ENCODE data around the gene LPAR6. TPM values are rescaled to one million over a fixed set of nuclear protein-coding genes. Genes with fewer than 3 reads are reported as not detected.

The LPAR6 gene
- total RNA-seq, 1 experiment from 2014 or later, result 3.9 TPM

DNA sequence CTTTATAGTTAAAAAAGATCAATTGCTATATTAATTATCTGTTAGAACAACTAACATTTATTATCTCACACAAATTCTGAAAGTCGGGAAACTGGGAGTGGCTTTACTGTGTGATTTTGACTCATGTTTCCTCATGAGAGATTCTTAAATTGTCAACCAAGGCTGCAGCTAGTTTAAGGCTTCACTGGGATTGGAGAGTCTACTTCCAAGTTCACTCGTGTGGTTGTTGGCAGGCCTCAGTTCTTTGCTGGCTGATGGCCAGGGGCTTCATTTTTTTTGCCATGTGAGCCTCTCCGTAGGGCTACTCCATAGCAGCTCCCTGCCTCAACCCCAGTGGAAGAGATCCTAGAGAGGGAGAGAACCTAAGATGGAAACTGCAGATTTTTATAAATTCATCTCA, 24.5 kb upstream of the LPAR6 start:
- no peaks in the 10 kb centered on the region for H3K36me3 Mint-ChIP-seq
- no peak for DNase-seq (ENCODE audit: low spot score)
- POLR2A ChIA-PET, result no interaction called here
- CTCF ChIA-PET, result no interaction called here
- H3K9me3 Mint-ChIP-seq, result no peaks in the 10 kb centered on the region
- H3K27ac Mint-ChIP-seq, result no peak overlapping the region
- peaks cover under 1% of the 10 kb centered on the region; the same call in 1 of the 2 replicates for H3K4me1 Mint-ChIP-seq
- no peak for ATAC-seq
- H3K27me3 Mint-ChIP-seq (ENCODE audit: low read depth), result no peaks in the 10 kb centered on the region
- no peak overlapping the region for H3K4me3 Mint-ChIP-seq
- no peak for TF ChIP-seq SP1 (CRISPR knock-in tag; conservative IDR thresholded peaks at IDR 0.05)

DNA sequence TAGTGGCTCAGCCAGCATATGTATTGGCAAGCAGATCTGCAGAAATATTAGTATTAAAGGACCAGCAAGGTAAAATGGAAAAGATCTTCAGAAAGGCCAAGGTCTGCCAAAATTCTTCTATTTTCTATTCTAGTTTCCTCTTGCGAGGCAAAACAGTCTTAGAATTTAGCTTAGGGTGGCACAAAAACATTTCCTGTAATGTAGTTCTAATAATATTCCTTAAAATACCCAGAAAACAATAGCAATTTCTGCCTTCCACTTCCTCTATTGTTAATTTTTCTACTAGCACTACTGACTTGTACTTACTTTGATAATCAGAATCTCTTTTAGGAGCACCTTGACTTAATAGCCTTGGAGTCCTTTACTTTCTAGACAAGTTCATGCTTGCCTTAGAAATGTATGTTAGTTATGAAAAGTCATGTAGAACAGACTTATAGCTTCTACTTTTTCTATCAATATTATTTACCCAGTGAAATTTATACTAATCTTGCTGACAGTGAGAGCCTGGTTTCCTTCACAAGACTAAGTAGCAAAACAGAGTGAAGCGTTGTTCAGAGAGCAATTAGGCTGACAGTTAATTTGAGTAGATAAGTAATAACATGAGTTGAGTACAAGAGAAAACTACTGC, 23.9 kb upstream of the LPAR6 start:
- Mint-ChIP-seq H3K36me3 (no peaks in the 10 kb centered on the region), H3K27ac (no peak overlapping the region), H3K4me1 (peaks cover 3% of the 10 kb centered on the region; the same call in 1 of the 2 replicates), H3K4me3 (no peak overlapping the region), H3K27me3 (ENCODE audit: low read depth) (no peaks in the 10 kb centered on the region), H3K9me3 (no peaks in the 10 kb centered on the region)
- TF ChIP-seq, protein P1, sequence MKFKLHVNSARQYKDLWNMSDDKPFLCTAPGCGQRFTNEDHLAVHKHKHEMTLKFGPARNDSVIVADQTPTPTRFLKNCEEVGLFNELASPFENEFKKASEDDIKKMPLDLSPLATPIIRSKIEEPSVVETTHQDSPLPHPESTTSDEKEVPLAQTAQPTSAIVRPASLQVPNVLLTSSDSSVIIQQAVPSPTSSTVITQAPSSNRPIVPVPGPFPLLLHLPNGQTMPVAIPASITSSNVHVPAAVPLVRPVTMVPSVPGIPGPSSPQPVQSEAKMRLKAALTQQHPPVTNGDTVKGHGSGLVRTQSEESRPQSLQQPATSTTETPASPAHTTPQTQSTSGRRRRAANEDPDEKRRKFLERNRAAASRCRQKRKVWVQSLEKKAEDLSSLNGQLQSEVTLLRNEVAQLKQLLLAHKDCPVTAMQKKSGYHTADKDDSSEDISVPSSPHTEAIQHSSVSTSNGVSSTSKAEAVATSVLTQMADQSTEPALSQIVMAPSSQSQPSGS (CRISPR knock-in tag; IDR thresholded peaks at IDR 0.05; ENCODE audit: borderline replicate concordance, low read depth), result no peak
- no peak for TF ChIP-seq SP1 (CRISPR knock-in tag; conservative IDR thresholded peaks at IDR 0.05)
- CTCF ChIA-PET, result no interaction called here
- ATAC-seq (no peak), DNase-seq (ENCODE audit: low spot score) (no peak)
- POLR2A ChIA-PET, result no interaction called here

DNA sequence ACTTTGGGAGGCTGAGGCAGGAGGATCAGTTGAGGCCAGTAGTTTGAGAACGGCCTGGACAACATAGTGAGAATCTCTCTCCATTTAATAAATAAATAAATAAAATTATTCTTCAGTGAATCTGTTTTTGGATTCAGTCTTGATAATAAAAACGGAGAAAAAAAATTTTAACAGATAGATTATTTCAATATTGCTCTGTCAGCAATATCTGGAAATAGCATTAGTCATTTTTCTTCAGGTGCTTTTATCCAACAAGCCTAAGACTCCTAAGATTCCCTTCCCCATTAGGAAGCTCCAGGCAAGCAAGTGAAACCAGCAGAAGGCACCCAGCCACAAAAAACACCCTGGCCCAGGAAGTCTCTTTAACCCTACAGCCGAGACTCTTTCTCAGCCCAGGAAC, 21.3 kb upstream of the LPAR6 start:
- Mint-ChIP-seq H3K4me1 (peaks cover 6% of the 10 kb centered on the region; the same call in 1 of the 2 replicates), H3K36me3 (no peaks in the 10 kb centered on the region), H3K27ac (no peak overlapping the region), H3K9me3 (no peaks in the 10 kb centered on the region), H3K27me3 (ENCODE audit: low read depth) (no peaks in the 10 kb centered on the region), H3K4me3 (no peak overlapping the region)
- TF ChIP-seq, protein P2, sequence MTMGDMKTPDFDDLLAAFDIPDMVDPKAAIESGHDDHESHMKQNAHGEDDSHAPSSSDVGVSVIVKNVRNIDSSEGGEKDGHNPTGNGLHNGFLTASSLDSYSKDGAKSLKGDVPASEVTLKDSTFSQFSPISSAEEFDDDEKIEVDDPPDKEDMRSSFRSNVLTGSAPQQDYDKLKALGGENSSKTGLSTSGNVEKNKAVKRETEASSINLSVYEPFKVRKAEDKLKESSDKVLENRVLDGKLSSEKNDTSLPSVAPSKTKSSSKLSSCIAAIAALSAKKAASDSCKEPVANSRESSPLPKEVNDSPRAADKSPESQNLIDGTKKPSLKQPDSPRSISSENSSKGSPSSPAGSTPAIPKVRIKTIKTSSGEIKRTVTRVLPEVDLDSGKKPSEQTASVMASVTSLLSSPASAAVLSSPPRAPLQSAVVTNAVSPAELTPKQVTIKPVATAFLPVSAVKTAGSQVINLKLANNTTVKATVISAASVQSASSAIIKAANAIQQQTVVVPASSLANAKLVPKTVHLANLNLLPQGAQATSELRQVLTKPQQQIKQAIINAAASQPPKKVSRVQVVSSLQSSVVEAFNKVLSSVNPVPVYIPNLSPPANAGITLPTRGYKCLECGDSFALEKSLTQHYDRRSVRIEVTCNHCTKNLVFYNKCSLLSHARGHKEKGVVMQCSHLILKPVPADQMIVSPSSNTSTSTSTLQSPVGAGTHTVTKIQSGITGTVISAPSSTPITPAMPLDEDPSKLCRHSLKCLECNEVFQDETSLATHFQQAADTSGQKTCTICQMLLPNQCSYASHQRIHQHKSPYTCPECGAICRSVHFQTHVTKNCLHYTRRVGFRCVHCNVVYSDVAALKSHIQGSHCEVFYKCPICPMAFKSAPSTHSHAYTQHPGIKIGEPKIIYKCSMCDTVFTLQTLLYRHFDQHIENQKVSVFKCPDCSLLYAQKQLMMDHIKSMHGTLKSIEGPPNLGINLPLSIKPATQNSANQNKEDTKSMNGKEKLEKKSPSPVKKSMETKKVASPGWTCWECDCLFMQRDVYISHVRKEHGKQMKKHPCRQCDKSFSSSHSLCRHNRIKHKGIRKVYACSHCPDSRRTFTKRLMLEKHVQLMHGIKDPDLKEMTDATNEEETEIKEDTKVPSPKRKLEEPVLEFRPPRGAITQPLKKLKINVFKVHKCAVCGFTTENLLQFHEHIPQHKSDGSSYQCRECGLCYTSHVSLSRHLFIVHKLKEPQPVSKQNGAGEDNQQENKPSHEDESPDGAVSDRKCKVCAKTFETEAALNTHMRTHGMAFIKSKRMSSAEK (CRISPR knock-in tag; IDR thresholded peaks at IDR 0.05; ENCODE audit: borderline replicate concordance), result no peak
- TF ChIP-seq, protein P3, sequence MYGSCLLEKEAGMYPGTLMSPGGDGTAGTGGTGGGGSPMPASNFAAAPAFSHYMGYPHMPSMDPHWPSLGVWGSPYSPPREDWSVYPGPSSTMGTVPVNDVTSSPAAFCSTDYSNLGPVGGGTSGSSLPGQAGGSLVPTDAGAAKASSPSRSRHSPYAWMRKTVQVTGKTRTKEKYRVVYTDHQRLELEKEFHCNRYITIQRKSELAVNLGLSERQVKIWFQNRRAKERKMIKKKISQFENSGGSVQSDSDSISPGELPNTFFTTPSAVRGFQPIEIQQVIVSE (CRISPR knock-in tag; IDR thresholded peaks at IDR 0.05; ENCODE audit: borderline replicate concordance), result no peak
- no peak for TF ChIP-seq KAT7 (CRISPR knock-in tag; IDR thresholded peaks at IDR 0.05; ENCODE audit: borderline replicate concordance)
- TF ChIP-seq, protein P4, sequence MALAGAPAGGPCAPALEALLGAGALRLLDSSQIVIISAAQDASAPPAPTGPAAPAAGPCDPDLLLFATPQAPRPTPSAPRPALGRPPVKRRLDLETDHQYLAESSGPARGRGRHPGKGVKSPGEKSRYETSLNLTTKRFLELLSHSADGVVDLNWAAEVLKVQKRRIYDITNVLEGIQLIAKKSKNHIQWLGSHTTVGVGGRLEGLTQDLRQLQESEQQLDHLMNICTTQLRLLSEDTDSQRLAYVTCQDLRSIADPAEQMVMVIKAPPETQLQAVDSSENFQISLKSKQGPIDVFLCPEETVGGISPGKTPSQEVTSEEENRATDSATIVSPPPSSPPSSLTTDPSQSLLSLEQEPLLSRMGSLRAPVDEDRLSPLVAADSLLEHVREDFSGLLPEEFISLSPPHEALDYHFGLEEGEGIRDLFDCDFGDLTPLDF (CRISPR knock-in tag; IDR thresholded peaks at IDR 0.05), result no peak
- TF ChIP-seq ZNF396 (CRISPR knock-in tag; IDR thresholded peaks at IDR 0.05; ENCODE audit: borderline replicate concordance), result no peak
- ChIA-PET POLR2A (no interaction called here), CTCF (no interaction called here)
- DNase-seq (ENCODE audit: low spot score), result no peak
- no peak for ATAC-seq

DNA sequence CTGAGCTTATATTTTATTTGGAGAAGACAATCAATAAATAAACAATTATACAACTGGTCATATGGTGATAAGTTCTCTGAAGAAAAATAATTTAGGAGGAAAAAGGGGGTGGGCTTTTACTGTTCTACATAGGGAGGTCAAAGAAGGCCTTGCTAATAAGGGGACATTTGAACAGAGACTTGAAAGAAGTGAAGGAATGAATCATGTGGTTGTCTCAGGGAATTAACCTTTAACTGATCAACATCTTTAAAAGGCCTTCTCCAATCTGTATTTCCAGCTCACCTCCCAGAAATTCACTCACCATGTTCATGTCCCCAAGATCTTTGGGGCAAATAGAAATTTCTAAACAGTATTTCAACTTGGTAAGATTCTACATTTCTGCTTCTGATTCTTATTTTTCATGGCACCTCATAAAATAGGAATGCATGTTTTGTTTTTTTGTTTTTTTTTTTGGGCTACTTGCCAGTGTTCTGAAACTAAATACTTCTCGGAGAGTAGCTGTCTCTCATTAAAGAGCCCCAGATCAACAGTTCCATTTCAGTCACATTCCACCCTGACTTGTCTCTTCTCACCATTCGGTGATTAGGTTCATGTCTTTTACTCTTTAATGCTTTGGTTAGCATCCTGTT, 19.2 kb upstream of the LPAR6 start:
- ATAC-seq (no peak), DNase-seq (ENCODE audit: low spot score) (no peak)
- Mint-ChIP-seq H3K9me3 (no peaks in the 10 kb centered on the region), H3K27ac (no peak overlapping the region), H3K36me3 (no peaks in the 10 kb centered on the region), H3K4me1 (peaks cover 6% of the 10 kb centered on the region; the same call in 1 of the 2 replicates), H3K4me3 (no peak overlapping the region), H3K27me3 (ENCODE audit: low read depth) (no peaks in the 10 kb centered on the region)
- ChIA-PET POLR2A (interaction anchor here (0.6 kb wide), 1 partner anchor 109 kb away, joined by 3 read pairs; no protein-coding TSS in a partner anchor), CTCF (no interaction called here)
- no peak for TF ChIP-seq ZBTB21 (CRISPR knock-in tag; IDR thresholded peaks at IDR 0.05; ENCODE audit: borderline replicate concordance)
- TF ChIP-seq SMAD3 (CRISPR knock-in tag; IDR thresholded peaks at IDR 0.05; ENCODE audit: borderline replicate concordance), result no peak
- TF ChIP-seq, protein P5, sequence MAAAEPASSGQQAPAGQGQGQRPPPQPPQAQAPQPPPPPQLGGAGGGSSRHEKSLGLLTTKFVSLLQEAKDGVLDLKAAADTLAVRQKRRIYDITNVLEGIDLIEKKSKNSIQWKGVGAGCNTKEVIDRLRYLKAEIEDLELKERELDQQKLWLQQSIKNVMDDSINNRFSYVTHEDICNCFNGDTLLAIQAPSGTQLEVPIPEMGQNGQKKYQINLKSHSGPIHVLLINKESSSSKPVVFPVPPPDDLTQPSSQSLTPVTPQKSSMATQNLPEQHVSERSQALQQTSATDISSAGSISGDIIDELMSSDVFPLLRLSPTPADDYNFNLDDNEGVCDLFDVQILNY (CRISPR knock-in tag; IDR thresholded peaks at IDR 0.05), result no peak
- no peak for TF ChIP-seq FOXK1 (CRISPR knock-in tag; IDR thresholded peaks at IDR 0.05)
- TF ChIP-seq, protein P6, sequence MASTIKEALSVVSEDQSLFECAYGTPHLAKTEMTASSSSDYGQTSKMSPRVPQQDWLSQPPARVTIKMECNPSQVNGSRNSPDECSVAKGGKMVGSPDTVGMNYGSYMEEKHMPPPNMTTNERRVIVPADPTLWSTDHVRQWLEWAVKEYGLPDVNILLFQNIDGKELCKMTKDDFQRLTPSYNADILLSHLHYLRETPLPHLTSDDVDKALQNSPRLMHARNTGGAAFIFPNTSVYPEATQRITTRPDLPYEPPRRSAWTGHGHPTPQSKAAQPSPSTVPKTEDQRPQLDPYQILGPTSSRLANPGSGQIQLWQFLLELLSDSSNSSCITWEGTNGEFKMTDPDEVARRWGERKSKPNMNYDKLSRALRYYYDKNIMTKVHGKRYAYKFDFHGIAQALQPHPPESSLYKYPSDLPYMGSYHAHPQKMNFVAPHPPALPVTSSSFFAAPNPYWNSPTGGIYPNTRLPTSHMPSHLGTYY (CRISPR knock-in tag; IDR thresholded peaks at IDR 0.05), result no peak

All from WTC11 (cell line).